ENCODE measurements around the gene AP4B1. TPM values are rescaled to one million over a fixed set of nuclear protein-coding genes. Genes with fewer than 3 reads are reported as not detected.

The AP4B1 gene
- total RNA-seq, 6 experiments from 2014 or later = 6.0 to 9.0 (median 7.0) TPM

- no peak for TF ChIP-seq POLR2A (IDR thresholded peaks at IDR 0.05)
- no peak for TF ChIP-seq CTCF (IDR thresholded peaks at IDR 0.05)
Observed at GRCh38 chr1:113861641-113862040, 43.0 kb downstream of the AP4B1 start.

GRCh38 chr1:113860891-113861290, 43.7 kb downstream of the AP4B1 start:
- Histone ChIP-seq H3K4me3 (no peak overlapping the region), H3K27me3 (no peaks in the 10 kb centered on the region), H3K36me3 (no peaks in the 10 kb centered on the region), H3K9me3 (no peaks in the 10 kb centered on the region), H3K27ac (no peak overlapping the region), H3K4me1 (no peaks in the 10 kb centered on the region)
- ATAC-seq (no peak), DNase-seq (no peak)
- TF ChIP-seq CTCF (IDR thresholded peaks at IDR 0.05) = no peak
- TF ChIP-seq POLR2A (IDR thresholded peaks at IDR 0.05) = no peak
- 59% methylated on average over 3 of the region's 3 CpGs for WGBS (ENCODE audit: insufficient coverage, low coverage, low lambda C conversion rate, missing lambda C conversion rate)
- intact Hi-C loops (cut with DNase I) = no loop called here

More at GRCh38 chr1:113861641-113862040, 43.0 kb downstream of the AP4B1 start:
- no peaks in the 10 kb centered on the region for H3K27me3 ChIP-seq
- 85% methylated on average over 4 of the region's 5 CpGs for WGBS (ENCODE audit: insufficient coverage, low coverage, low lambda C conversion rate, missing lambda C conversion rate)
- no peak for DNase-seq
- no peak overlapping the region for H3K4me3 ChIP-seq
- no peaks in the 10 kb centered on the region for H3K36me3 ChIP-seq
- H3K4me1 ChIP-seq = no peaks in the 10 kb centered on the region
- intact Hi-C loops (cut with DNase I) = no loop called here
- H3K9me3 ChIP-seq = no peaks in the 10 kb centered on the region
- no peak for ATAC-seq
- H3K27ac ChIP-seq = no peak overlapping the region

- TF ChIP-seq POLR2A (IDR thresholded peaks at IDR 0.05) (no peak), CTCF (IDR thresholded peaks at IDR 0.05) (no peak)
- DNase-seq (no peak), ATAC-seq (peak in 3 of 4 donors; percentile 36 to 66 (median 56))
- H3K9me3 ChIP-seq = no peaks in the 10 kb centered on the region
- 42% methylated on average over 3 of the region's 3 CpGs for WGBS (ENCODE audit: insufficient coverage, low coverage, low lambda C conversion rate, missing lambda C conversion rate)
- intact Hi-C loops (cut with DNase I) = no loop called here
- H3K36me3 ChIP-seq = no peaks in the 10 kb centered on the region
- no peaks in the 10 kb centered on the region for H3K27me3 ChIP-seq
- no peaks in the 10 kb centered on the region for H3K4me1 ChIP-seq
- H3K27ac ChIP-seq = peak overlapping the region in 1 of 3 donors; percentile 6
- H3K4me3 ChIP-seq = no peak overlapping the region
Observed at GRCh38 chr1:113859478-113860175, 45.0 kb downstream of the AP4B1 start.

GRCh38 chr1:113858982-113859381, 45.6 kb downstream of the AP4B1 start:
- H3K27ac ChIP-seq = no peak overlapping the region
- H3K4me1 ChIP-seq = no peaks in the 10 kb centered on the region
- ATAC-seq = no peak
- TF ChIP-seq CTCF (IDR thresholded peaks at IDR 0.05) = no peak
- no peak for TF ChIP-seq POLR2A (IDR thresholded peaks at IDR 0.05)
- intact Hi-C loops (cut with DNase I) = no loop called here
- DNase-seq = no peak
- H3K4me3 ChIP-seq = no peak overlapping the region
- WGBS (ENCODE audit: insufficient coverage, low coverage, low lambda C conversion rate, missing lambda C conversion rate) = 62% methylated on average over 1 of the region's 1 CpG
- no peaks in the 10 kb centered on the region for H3K27me3 ChIP-seq
- H3K36me3 ChIP-seq = no peaks in the 10 kb centered on the region
- no peaks in the 10 kb centered on the region for H3K9me3 ChIP-seq

Measured in right lobe of liver (tissue), 6 donors.